ENCODE data around the gene PHF2.

PHF2 gene

DNA sequence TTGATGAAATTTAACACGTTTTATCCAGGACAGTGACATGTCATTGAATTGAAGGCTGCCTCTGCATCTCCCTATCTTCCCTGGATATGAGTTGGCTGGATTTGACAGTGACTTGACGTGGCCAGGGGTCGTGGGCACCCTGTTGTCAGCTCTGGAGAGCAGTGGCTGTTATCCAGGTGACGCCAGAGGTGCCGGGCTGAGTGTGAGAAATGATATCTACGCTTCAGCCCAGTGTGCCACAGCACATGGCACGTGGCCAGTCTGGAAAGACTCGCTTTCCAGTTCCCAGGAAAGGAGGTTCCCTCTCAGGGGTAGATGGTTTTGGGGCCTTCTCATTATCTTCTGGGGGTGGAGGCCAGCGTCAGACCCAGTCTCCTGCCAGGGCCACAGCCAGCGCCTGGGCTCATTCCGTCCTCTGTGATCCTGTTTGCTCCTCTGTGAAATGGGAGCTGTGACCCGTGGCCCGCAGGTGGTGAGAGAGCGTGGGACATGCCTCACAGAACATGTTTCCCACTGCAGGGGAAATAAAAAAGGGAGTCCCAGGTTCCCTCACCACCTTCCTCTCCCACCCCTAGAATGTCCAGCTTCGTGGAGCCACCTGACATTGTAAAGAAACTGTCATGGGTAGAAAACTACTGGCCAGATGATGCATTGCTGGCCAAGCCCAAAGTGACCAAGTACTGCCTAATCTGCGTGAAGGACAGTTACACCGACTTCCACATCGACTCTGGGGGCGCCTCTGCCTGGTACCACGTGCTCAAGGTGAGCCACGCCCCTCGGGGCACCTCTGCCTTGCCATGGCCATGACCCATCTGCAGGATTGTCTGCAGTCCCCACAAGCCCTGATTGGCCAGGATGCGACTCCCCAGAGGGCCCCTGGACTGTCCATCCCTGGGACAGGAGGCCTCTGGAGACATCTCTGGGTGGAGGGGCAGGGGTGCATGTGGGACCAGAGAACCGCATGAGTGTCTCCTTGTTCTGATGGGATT is 76.5 kb downstream of the PHF2 start:
- no peak for DNase-seq (ENCODE audit: low spot score)

DNA sequence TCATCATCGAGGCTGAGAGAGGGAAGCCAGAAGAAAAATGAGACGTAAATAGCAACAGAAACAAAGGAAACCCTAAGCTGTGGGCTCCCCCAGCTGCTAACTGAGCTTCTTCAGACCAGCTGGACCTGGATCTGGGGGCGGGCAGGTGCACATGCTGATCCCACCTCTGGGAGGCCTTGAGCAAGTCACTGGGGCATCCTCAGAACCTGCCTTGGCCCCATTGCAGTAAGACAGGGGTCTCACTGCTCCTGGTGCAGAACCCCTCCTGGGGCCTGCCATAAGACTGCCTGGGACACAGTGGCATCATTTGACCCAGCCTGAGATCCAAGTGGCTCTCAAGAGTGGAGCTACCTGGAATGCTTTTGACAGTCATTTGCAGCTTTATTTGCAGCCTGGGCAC is 77.4 kb downstream of the PHF2 start:
- DNase-seq (ENCODE audit: low spot score), result no peak

DNA sequence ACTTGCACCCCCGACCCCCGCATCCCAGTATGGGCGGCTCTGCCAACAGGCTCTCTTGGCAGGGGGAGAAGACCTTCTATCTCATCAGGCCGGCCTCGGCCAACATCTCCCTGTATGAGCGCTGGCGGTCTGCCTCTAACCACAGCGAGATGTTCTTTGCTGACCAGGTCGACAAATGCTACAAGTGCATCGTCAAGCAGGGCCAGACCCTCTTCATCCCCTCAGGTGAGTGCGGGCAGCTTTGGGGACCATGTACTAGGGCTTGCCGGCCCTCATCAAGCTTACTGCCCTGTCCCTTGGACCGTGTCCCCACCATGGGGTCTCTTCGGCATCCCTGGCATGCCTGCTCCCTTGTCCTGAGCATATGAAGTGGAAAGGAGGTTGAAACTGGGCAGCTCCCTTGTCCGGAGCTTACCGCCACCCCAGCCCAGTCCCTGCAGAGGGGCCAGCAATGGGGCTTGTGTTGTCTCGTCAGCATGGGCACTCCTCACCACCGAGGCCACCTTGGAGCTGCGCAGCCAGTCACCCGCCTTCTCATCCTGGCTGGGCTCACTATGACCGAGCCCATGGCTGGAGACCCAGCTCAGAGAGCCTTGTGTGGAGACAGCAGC is 78.1 kb downstream of the PHF2 start:
- no peak for DNase-seq (ENCODE audit: low spot score)

DNA sequence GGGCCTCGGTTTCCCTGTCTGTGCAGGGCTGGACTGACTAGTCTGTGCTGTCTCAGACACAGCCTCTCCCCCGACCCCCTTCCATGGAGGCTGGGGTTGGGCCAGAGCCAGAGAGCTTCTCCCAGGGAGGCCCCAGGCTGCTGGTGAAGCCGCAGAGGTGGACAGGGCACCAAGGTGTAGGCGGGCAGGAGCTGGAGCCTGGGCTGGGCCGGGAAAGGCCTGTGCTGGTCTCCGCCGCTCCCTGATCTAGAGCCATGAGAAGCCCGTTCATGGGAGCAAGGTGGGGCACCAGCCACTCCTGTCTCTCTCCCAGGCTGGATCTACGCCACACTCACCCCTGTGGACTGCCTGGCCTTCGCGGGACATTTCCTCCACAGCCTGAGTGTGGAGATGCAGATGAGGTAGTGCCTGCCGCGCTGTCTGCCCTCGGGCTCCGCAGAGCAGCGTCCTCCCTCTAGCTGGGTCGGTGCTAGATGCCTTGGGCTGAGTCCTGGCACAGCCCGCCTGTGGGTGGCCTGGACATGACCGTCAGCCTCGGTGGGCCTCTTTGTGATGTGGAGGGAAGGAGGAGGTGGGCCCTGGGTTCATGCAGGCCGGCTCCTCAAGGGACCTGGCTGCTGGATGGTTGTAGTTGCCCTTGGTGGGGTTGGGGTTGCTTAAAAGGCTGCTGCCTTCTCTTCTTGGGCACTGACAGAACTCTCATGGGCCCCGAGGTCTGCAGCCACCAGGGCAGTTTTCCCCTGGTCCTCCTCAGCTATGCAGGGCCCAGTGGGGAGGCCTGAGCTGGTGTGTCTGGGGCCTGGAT is 79.4 kb downstream of the PHF2 start:
- DNase-seq (ENCODE audit: low spot score), result no peak

DNA sequence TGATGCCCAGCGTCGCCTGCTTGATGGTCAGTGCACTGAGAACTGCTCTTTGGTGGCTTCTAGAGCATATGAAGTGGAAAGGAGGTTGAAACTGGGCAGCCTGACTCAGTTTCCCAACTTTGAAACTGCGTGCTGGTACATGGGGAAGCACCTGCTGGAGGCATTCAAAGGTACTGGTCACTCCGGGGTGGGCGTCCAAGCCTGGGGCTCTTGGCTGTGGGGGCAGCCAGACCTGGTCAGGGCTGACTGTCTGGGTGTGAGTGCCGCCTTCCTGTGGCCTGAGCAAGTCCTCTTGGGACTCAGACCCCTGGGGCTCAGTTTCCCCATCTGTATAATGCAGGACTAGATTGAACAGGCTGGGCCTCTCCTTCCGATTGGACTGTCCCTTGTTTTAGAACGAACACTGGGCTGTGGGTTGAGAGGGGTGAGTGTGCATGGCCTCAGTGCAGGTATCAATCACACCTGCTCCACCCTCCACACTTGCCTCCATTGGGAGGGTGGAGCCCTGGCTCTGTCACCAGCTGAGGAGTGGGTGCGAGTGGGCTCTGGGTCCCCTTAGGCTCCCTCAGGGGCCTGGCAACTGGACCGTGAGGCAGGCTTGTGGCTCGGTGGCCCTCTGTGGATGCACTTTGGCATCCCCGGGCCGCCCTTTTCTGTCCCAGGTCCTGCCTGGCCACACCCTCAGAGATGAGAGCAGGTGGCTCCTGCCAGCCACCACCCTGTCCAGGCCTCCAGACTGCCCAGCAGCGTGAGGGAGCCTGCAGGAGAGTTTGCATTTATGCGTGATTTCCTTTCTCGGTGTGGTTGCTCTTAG is 80.2 kb downstream of the PHF2 start:
- no peak for DNase-seq (ENCODE audit: low spot score)

DNA sequence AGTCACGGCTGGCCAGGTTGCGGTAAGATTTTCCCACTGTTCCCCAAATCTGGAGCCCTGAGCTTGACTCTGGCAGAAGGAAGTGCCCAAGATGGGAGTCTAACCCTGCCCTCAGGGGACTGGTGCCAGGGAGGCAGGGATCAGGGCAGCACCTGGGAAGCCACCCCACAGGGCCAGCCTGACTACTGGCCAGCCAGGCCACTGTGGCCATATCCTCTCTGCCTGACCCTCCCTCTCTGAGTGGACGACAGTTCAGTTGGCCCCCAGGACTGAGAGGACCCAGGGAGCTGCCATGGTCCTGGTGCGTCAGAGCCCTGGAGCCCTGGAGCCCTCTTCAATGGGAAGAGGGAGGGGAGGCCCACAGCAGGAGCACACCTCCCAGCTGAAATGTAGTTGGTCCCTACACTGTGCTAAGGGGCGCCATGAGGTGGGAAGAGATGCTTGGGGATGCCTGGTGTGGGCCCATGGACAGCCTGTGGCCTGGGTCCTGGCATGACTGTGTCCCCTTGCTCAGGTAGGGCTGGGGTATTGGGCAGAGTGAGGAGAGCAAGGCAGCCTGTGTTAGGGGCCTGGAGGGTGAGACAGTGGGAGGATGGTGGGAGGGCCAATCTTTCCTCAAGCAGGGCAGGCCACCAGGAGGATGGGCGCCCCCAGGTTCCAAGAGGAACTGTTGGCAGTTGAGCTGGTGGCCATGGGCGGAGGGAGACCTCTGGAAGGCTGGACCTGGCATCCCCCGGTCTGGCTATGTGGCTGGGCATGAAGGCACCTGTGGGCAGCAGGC is 81.1 kb downstream of the PHF2 start:
- no peak for DNase-seq (ENCODE audit: low spot score)

DNA sequence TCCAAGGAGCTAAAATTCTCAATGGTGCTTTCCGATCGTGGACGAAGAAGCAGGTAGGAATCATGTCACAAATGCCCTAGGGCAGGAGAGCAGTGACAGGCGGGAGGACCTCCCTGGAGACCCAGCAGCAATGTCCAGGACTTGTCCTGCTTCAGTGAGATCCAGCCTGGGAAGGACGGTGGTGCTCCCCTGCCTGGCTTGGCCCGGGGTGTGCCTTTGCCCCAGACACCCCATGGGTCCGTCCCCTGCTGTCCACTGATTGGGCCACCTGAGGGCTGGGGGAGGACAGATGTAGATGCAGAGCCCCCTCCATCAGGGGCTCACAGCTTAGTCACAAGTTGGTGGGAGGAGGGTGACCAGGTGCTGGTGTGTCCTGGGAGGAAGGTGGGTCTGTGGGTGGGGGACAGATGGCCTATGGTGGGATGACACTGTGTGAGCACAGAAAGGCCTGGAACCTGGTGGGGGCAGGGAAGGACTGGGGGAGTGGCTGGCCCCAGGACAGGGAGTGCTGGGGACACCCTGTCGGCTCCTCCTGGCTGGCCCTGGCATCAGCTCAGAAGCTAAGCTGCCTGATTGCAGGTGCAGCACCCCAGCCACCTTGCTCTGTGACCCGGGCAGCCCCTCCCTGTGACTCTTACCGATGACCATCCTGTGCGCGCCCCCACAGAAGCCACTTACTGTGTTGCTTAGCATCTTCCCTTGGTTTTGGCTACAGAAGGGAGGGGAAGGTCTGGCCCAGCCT is 82.0 kb downstream of the PHF2 start:
- DNase-seq (ENCODE audit: low spot score), result no peak

DNA sequence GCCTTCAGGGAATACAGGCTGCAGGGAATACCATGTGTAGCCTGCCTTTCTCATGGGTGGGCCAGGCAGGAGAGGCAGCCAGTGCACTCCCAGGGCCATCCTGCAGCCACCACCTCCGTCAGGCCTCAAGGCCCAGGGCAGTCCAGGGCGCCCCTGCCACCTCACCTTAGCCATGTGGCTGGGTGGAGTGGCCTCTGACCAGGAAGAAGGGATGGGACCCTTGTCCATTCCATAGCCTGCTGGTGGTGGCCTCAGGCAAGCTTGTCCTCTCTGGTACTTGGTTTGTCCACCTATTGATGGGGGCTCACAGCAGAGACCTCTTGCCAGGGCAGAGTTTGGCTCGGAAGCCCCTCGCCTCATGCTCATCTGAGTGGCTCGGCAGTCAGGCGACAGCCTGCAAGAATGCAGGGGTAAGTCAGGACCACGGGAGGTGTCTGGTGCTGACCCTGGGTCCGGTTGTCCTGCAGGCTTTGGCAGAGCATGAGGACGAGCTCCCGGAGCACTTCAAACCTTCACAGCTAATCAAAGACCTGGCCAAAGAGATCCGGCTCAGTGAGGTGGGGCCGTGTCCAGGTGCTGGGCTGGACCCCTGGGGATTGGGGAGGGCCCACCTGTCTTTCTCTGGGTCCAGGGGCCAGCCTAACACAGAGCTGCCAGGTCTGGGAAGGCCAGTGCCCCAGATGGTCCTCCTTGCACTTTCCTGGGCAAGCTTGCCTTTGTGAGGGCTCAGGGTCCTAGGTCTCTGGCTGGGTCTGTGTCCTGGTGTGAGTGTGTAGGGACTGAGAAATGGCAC is 82.9 kb downstream of the PHF2 start:
- DNase-seq (ENCODE audit: low spot score), result no peak

DNA sequence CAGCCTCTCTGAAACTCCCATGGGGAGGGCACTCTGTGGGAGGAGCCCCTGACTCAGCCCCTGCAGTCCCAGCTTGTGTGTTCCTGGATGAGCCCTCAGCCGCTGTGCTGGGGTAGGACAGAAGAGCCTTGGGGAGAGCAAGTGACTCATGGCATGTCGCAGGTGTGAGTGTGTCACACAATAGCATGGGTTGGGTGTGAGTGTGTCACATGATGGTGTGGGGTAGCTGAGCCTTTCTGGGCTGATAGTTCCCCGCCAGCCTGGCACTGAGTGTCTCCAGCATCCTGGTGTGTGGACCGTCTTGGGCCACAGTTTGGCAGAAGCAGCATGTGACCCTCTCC is 83.4 kb downstream of the PHF2 start:
- DNase-seq (ENCODE audit: low spot score), result no peak

DNA sequence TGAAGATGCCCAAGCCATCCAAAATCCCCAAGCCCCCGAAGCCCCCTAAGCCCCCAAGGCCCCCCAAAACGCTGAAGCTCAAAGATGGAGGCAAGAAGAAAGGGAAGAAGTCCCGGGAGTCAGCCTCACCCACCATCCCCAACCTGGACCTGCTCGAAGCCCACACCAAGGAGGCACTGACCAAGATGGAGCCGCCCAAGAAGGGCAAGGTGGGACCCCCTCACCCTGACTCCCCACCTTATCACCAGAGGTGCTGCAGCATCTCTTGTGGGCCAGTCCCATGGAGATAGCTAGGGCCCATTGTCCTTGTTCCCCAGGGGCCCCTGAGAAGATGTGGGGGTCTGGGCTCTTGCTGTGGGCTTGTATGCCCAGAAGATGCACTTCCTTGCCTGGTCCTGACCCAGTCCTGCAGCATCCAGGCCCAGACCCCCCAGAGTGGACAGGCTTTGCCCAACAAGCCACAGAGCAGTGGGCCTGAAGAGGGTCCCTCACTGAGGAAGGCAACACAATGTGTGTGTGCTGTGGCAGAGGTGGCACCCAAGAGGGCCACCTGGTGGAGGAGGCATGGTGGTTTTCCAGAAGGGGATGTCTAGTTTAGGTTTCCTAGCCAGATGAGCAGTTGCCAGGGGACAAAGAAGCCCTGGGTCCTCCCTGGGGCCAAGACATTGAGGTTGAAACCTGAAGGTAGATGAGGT is 84.1 kb downstream of the PHF2 start:
- no peak for DNase-seq (ENCODE audit: low spot score)

DNA sequence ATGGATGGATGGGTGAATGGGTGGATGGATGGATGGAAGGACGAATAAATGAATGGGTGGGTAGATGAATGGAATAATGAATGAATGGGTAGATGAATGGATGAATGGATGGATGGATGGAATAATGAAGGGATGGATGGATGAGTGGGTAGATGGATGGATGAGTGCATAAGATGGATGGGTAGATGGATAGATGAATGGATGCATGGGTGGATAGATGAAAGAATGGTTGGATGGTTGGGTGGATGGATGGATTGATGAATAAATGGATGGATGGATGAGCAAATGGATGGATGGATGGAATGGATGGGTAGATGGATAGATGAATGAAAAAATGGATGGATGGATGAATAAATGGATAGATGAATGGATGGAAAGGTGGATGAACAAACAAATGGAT is 85.2 kb downstream of the PHF2 start:
- DNase-seq (ENCODE audit: low spot score), result no peak

DNA sequence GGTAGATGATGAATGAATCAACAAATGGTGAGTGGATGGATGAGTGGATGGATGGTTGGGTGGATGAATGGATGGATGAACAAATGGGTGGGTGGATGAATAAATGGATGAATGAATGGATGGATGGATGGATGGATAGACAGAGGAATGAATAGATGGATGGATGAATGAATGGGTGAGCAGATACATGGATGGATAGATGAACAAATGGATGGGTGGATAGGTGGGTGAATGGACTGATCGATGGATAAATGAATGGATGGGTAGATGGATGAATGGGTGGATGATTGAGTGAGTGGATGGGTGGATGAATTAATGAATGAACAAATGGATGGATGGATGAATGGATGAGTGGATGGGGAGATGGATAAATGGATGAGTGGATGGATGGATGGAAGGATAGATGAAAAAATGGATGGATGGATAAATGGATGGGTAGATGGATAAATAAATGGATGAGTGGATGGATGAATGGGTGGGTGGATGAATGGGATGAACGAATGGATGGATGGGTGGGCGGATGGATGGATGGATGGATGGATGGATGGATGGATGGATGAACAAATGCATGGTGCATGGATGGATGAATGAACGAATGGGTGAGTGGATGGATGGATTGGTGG is 85.7 kb downstream of the PHF2 start:
- no peak for DNase-seq (ENCODE audit: low spot score)

DNA sequence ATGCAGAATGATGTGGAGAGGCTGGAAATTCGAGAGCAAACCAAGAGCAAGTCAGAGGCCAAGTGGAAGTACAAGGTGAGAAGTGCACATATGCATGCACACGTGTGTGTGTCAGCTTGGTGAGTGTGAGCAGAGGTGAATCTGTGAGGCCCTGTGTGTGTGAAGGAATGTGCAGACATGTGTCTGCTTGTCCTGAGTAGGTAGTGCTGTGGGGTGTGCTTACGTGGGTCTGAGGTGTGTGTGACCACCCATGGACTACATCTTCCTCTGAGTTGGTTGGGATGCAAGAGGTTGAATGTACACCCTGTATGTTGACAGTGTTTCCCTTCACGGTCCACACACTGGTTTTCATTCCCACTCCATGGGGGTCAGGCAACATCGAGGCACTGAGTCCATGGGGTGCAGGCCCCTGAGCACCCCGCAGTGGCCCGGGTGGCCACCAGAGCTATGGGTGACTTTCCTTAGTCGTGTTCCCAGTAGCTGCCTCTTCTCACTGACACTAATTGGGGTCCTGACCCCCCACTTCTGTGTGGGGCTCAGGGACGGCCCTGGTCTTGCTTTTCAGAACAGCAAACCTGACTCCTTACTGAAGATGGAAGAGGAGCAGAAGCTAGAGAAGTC is 86.7 kb downstream of the PHF2 start:
- DNase-seq (ENCODE audit: low spot score), result no peak

DNA sequence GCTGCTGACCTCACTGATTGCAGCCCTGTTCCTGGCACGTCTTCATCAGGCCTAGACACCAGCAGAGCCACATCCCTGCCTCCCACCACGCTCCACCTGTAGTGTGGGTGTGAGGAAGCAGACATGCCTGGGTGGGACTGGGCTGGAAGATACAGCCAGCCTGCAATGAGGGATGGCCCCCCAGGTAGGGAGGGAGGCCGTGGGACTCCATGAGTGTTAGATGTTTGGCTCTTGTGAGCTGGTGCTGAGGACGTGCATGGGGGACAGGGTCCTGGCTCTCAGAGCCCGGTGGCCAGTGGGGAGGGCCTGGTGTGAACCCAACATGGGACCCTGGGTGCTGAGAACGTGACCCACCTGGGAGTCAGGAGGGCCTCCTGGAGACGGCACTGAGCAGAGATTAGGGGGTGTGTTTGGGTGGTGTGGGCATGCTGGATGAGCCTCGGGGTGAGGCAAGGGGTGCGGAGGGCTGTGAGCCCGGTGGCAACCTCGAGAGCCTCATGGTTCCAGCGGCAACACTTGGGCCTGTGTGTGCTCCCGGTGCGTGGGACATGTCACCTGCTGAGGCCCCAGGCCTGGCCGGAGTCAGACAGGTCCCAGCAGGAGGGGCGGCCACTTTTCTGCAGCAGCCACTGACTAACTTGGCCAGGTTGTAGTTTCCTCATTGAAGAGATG is 87.6 kb downstream of the PHF2 start:
- DNase-seq (ENCODE audit: low spot score), result no peak

DNA sequence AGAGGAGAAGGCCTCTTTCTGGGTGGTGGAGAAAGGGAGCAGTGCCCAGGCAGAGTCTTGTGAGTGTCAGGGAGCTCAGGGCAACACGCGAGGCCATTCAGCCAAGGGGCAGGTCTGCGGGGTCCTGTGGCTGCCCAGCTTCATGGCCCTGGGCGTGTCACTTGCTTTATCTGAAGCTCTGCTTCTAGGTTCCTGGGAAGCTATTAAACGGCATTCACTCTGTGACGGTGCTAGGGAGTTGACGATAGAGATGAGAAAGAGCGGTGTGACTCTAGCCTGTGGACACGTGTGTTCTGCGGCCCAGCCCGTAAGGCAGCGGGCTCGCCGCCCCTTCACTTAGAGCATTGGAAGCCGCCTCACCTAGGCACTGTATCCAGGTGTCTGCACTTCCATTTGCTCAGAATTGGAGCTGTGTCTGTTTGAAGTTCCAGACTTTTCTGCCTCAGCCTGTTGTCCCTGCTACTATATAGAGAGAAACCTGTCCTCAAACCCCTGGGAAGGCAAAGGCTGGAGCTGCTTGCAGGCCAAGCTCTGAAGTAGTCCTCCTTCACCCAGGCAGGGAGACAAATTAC is 88.3 kb downstream of the PHF2 start:
- no peak for DNase-seq (ENCODE audit: low spot score)

DNA sequence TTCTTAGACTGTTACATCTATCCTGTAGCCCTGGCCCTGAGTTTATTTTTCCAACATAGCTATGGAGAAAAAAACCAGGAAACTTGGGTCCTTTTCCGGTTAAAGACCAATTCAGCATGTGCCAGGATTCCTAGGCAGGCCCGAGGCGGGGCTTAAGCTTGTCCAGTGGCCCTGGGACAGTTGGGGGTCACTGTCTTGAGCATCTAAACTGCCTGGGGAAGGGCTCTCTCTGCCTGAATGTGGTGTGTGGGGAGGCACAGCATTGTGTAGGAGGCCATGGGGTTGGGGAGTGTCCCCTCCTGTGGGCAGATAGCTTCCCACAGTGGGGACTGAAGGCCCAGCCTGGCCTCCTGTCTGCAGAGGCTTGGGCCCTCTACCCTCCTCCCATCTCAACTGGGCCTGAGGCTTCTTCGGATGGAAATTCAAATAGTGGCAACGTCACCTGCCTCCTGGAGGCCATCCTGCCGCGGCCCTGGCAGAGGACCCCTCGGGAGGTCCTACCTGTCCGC is 88.8 kb downstream of the PHF2 start:
- DNase-seq (ENCODE audit: low spot score), result no peak
